OCI-LY3 (cell line): ENCODE results near the gene LARGE2.

Experiments
- CTCF ChIP-seq: fragments of 200-600, 300-600 bp; sonication (generic); IDR thresholded peaks from 2 replicates; pipeline ENCODE4 v1.5.1; 2014; ENCODE audit warnings: antibody characterized with exemption, low read length, low read depth
- EZH2phosphoT487 ChIP-seq: fragments of 200-600 bp; shearing (Covaris generic); IDR thresholded peaks from 2 replicates; pipeline ENCODE4 v1.6.1; 2018; ENCODE audit warnings: antibody characterized with exemption, mixed run types, low read depth

- TF ChIP-seq CTCF (no peak), EZH2phosphoT487 (no peak)
Measured at GRCh38 chr11:45934580-45935318, 12.3 kb downstream of the LARGE2 start.
